ENCODE data around the gene GPR37. TPM values are rescaled to one million over a fixed set of nuclear protein-coding genes. Genes with fewer than 3 reads are reported as not detected.
A peak's percentile ranks its signal among the peaks of the same experiment; 100 is the strongest.

The GPR37 gene
- total RNA-seq, 2 experiments from 2014 or later, result not detected

- no peak overlapping the region for H3K4me3 Mint-ChIP-seq
- CTCF ChIA-PET, result no interaction called here
- no peaks in the 10 kb centered on the region for H3K36me3 Mint-ChIP-seq (ENCODE audit: low read depth)
- peaks cover 41% of the 10 kb centered on the region for H3K27me3 Mint-ChIP-seq
- DNase-seq (no peak), ATAC-seq (no peak)
- POLR2A ChIA-PET, result no interaction called here
- H3K9me3 Mint-ChIP-seq, result no peaks in the 10 kb centered on the region
- intact Hi-C loops (cut with micrococcal nuclease), result no loop called here
- H3K4me1 Mint-ChIP-seq (ENCODE audit: low read depth), result peaks cover 12% of the 10 kb centered on the region
- H3K27ac Mint-ChIP-seq, result no peak overlapping the region
- TF ChIP-seq CTCF (IDR thresholded peaks at IDR 0.05), result no peak
These were observed 2.9 kb upstream of the GPR37 start for GRCh38 chr7:124768525-124768924.

GRCh38 chr7:124764847-124765400 lies 668 bp downstream of the GPR37 start:
- H3K4me3 Mint-ChIP-seq, result peak overlapping the region; percentile 62
- CTCF ChIA-PET, result interaction anchor here (0.7 to 1.6 kb wide), 2 partner anchors 20 to 22 kb away, joined by 4 read pairs; no protein-coding TSS in a partner anchor
- H3K4me1 Mint-ChIP-seq (ENCODE audit: low read depth), result peaks cover 12% of the 10 kb centered on the region

GRCh38 chr7:124764051-124764846 lies 1.3 kb downstream of the GPR37 start:
- ATAC-seq, result no peak
- H3K27me3 Mint-ChIP-seq, result peaks cover 49% of the 10 kb centered on the region

More at GRCh38 chr7:124764847-124765400, 668 bp downstream of the GPR37 start:
- H3K9me3 Mint-ChIP-seq, result no peaks in the 10 kb centered on the region
- no peaks in the 10 kb centered on the region for H3K36me3 Mint-ChIP-seq (ENCODE audit: low read depth)
- no peak overlapping the region for H3K27ac Mint-ChIP-seq
- peaks cover 44% of the 10 kb centered on the region for H3K27me3 Mint-ChIP-seq
- POLR2A ChIA-PET, result no interaction called here
- TF ChIP-seq CTCF (IDR thresholded peaks at IDR 0.05), result no peak
- ATAC-seq (peak; percentile 62), DNase-seq (peak; percentile 42)
- intact Hi-C loops (cut with micrococcal nuclease), result no loop called here

GRCh38 chr7:124762611-124763143 lies 2.9 kb downstream of the GPR37 start:
- H3K9me3 Mint-ChIP-seq, result no peaks in the 10 kb centered on the region
- H3K27me3 Mint-ChIP-seq, result peaks cover 46% of the 10 kb centered on the region
- H3K36me3 Mint-ChIP-seq (ENCODE audit: low read depth), result no peaks in the 10 kb centered on the region
- no peak for TF ChIP-seq CTCF (IDR thresholded peaks at IDR 0.05)
- ATAC-seq (no peak), DNase-seq (no peak)
- no peak overlapping the region for H3K4me3 Mint-ChIP-seq
- H3K27ac Mint-ChIP-seq, result no peak overlapping the region
- POLR2A ChIA-PET, result no interaction called here
- CTCF ChIA-PET, result no interaction called here
- intact Hi-C loops (cut with micrococcal nuclease), result no loop called here
- peaks cover 12% of the 10 kb centered on the region for H3K4me1 Mint-ChIP-seq (ENCODE audit: low read depth)

More at GRCh38 chr7:124764051-124764846, 1.3 kb downstream of the GPR37 start:
- Mint-ChIP-seq H3K36me3 (ENCODE audit: low read depth) (no peaks in the 10 kb centered on the region), H3K9me3 (no peaks in the 10 kb centered on the region), H3K4me1 (ENCODE audit: low read depth) (peaks cover 12% of the 10 kb centered on the region), H3K27ac (no peak overlapping the region), H3K4me3 (peak overlapping the region; percentile 62)
- TF ChIP-seq CTCF (IDR thresholded peaks at IDR 0.05), result no peak
- CTCF ChIA-PET, result interaction anchor here (0.7 kb wide), 1 partner anchor 21 kb away, joined by 4 read pairs; no protein-coding TSS in a partner anchor
- POLR2A ChIA-PET, result no interaction called here
- no peak for DNase-seq
- intact Hi-C loops (cut with micrococcal nuclease), result no loop called here

- Mint-ChIP-seq H3K4me3 (no peak overlapping the region), H3K36me3 (ENCODE audit: low read depth) (no peaks in the 10 kb centered on the region), H3K27ac (no peak overlapping the region), H3K9me3 (no peaks in the 10 kb centered on the region), H3K4me1 (ENCODE audit: low read depth) (peaks cover 12% of the 10 kb centered on the region), H3K27me3 (peaks cover 44% of the 10 kb centered on the region)
- ChIA-PET CTCF (no interaction called here), POLR2A (no interaction called here)
- no peak for TF ChIP-seq CTCF (IDR thresholded peaks at IDR 0.05)
- ATAC-seq (no peak), DNase-seq (no peak)
- intact Hi-C loops (cut with micrococcal nuclease), result no loop called here
These were observed 4.4 kb downstream of the GPR37 start for GRCh38 chr7:124761164-124761715.

All from activated CD8-positive, alpha-beta T cell treated with anti-CD3 and anti-CD28 coated beads for 36 hours (primary cell).